ENCODE measurements around the gene ADAMTS13.

GRCh38 chr9:133493845-133494540 is 71.8 kb downstream of the ADAMTS13 start:
- no peak for TF ChIP-seq POLR2A (IDR thresholded peaks at IDR 0.05)
- TF ChIP-seq, protein P1, sequence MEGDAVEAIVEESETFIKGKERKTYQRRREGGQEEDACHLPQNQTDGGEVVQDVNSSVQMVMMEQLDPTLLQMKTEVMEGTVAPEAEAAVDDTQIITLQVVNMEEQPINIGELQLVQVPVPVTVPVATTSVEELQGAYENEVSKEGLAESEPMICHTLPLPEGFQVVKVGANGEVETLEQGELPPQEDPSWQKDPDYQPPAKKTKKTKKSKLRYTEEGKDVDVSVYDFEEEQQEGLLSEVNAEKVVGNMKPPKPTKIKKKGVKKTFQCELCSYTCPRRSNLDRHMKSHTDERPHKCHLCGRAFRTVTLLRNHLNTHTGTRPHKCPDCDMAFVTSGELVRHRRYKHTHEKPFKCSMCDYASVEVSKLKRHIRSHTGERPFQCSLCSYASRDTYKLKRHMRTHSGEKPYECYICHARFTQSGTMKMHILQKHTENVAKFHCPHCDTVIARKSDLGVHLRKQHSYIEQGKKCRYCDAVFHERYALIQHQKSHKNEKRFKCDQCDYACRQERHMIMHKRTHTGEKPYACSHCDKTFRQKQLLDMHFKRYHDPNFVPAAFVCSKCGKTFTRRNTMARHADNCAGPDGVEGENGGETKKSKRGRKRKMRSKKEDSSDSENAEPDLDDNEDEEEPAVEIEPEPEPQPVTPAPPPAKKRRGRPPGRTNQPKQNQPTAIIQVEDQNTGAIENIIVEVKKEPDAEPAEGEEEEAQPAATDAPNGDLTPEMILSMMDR (IDR thresholded peaks at IDR 0.05), result no peak
